ENCODE results near the gene SDHB.

GRCh38 chr1:17027403-17027802 is 26.4 kb downstream of the SDHB start:
- TF ChIP-seq CTCF (conservative IDR thresholded peaks at IDR 0.05; ENCODE audit: low read length) = no peak
- no peak for TF ChIP-seq EZH2phosphoT487 (IDR thresholded peaks at IDR 0.05; ENCODE audit: borderline replicate concordance)
